Neural cell (in vitro differentiated cells): ENCODE data around the gene CCDC74A.

ENCODE experiments used
- CTCF ChIP-seq: fragments of 450-650 bp; IDR thresholded peaks from 2 replicates; pipeline ENCODE4 v1.5.1; 2014; ENCODE audit warnings: antibody characterized with exemption, mild to moderate bottlenecking, moderate library complexity; ENCODE audit not compliant: poor library complexity, severe bottlenecking
- EP300 ChIP-seq: fragments of 450-650 bp; conservative IDR thresholded peaks from 2 replicates; pipeline ENCODE4 v1.6.1; 2014; ENCODE audit warnings: antibody characterized with exemption, mild to moderate bottlenecking, moderate library complexity; ENCODE audit not compliant: poor library complexity, severe bottlenecking
- EZH2 ChIP-seq: fragments of 200-600, 300-800 bp; shearing (Covaris generic), sonication (generic); IDR thresholded peaks from 2 replicates; pipeline ENCODE4 v1.6.1; 2014; ENCODE audit warnings: antibody characterized with exemption, low read length, borderline replicate concordance, mild to moderate bottlenecking; ENCODE audit not compliant: insufficient read depth, poor library complexity, severe bottlenecking
- POLR2AphosphoS5 ChIP-seq: IDR thresholded peaks from 2 replicates; pipeline ENCODE4 v1.6.1; 2012
- RAD21 ChIP-seq: fragments of 450-650 bp; conservative IDR thresholded peaks from 2 replicates; pipeline ENCODE4 v1.6.1; 2014; ENCODE audit warnings: antibody characterized with exemption, mild to moderate bottlenecking, moderate library complexity
- REST ChIP-seq: IDR thresholded peaks from 2 replicates; pipeline ENCODE4 v1.6.1; 2012; ENCODE audit warnings: borderline replicate concordance
- SMC3 ChIP-seq: fragments of 450-650 bp; conservative IDR thresholded peaks from 2 replicates; pipeline ENCODE4 v1.6.1; 2014; ENCODE audit warnings: antibody characterized with exemption, mild to moderate bottlenecking, moderate library complexity; ENCODE audit not compliant: poor library complexity
- TAF1 ChIP-seq: IDR thresholded peaks from 2 replicates; pipeline ENCODE4 v1.6.1; 2012; ENCODE audit warnings: low read depth

GRCh38 chr2:131566371-131566770 lies 38.7 kb downstream of the CCDC74A start:
- TF ChIP-seq EP300 (no peak), TAF1 (no peak), CTCF (no peak), POLR2AphosphoS5 (no peak), REST (no peak), EZH2 (no peak), SMC3 (no peak), RAD21 (no peak)
